ENCODE data around the gene TMEM267.

- TF ChIP-seq CTCF (conservative IDR thresholded peaks at IDR 0.05; ENCODE audit: low read depth, low read length) (no peak), MAFK (IDR thresholded peaks at IDR 0.05; ENCODE audit: low read depth, low read length) (no peak), CEBPB (IDR thresholded peaks at IDR 0.05; ENCODE audit: low read depth, low read length) (no peak), RFX5 (IDR thresholded peaks at IDR 0.05; ENCODE audit: low read depth, low read length) (no peak), RAD21 (IDR thresholded peaks at IDR 0.05; ENCODE audit: low read length) (no peak), POLR2A (IDR thresholded peaks at IDR 0.05; ENCODE audit: low read depth, low read length) (no peak), RCOR1 (IDR thresholded peaks at IDR 0.05; ENCODE audit: insufficient replicate concordance, low read length) (no peak)
- TF ChIP-seq, protein P1, sequence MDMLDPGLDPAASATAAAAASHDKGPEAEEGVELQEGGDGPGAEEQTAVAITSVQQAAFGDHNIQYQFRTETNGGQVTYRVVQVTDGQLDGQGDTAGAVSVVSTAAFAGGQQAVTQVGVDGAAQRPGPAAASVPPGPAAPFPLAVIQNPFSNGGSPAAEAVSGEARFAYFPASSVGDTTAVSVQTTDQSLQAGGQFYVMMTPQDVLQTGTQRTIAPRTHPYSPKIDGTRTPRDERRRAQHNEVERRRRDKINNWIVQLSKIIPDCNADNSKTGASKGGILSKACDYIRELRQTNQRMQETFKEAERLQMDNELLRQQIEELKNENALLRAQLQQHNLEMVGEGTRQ (IDR thresholded peaks at IDR 0.05; ENCODE audit: low read depth, low read length): no peak
Observed at GRCh38 chr5:43429706-43430105, 54.0 kb downstream of the TMEM267 start.

All from IMR-90 (cell line).